ENCODE measurements around the gene MAJIN.

- TF ChIP-seq EP300 (IDR thresholded peaks at IDR 0.05) (no peak), POLR2A (IDR thresholded peaks at IDR 0.05) (no peak)
- TF ChIP-seq, protein P1, sequence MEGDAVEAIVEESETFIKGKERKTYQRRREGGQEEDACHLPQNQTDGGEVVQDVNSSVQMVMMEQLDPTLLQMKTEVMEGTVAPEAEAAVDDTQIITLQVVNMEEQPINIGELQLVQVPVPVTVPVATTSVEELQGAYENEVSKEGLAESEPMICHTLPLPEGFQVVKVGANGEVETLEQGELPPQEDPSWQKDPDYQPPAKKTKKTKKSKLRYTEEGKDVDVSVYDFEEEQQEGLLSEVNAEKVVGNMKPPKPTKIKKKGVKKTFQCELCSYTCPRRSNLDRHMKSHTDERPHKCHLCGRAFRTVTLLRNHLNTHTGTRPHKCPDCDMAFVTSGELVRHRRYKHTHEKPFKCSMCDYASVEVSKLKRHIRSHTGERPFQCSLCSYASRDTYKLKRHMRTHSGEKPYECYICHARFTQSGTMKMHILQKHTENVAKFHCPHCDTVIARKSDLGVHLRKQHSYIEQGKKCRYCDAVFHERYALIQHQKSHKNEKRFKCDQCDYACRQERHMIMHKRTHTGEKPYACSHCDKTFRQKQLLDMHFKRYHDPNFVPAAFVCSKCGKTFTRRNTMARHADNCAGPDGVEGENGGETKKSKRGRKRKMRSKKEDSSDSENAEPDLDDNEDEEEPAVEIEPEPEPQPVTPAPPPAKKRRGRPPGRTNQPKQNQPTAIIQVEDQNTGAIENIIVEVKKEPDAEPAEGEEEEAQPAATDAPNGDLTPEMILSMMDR (IDR thresholded peaks at IDR 0.05) = no peak
Observed at GRCh38 chr11:64929625-64930024, 42.3 kb downstream of the MAJIN start.
